ENCODE measurements around the gene SCAPER. TPM values are rescaled to one million over a fixed set of nuclear protein-coding genes. Genes with fewer than 3 reads are reported as not detected.
A peak's percentile ranks its signal among the peaks of the same experiment; 100 is the strongest.
"Not testable (repeated sequence)": the region's sequence is repeated elsewhere in the genome, so short reads cannot be mapped to it uniquely, and the experiment has no call there.

The SCAPER gene
- total RNA-seq, 1 donor from 2014 or later = 58.0 TPM

- no peaks in the 10 kb centered on the region for H3K9me3 Mint-ChIP-seq (ENCODE audit: unreplicated experiment)
- no peak overlapping the region for H3K27ac Mint-ChIP-seq (ENCODE audit: unreplicated experiment)
- H3K27me3 Mint-ChIP-seq (ENCODE audit: unreplicated experiment) = no peaks in the 10 kb centered on the region
- no peaks in the 10 kb centered on the region for H3K36me3 Mint-ChIP-seq (ENCODE audit: unreplicated experiment)
- no peak for DNase-seq
- no peak for TF ChIP-seq CTCF (IDR thresholded peaks at IDR 0.05; ENCODE audit: partially characterized antibody, unreplicated experiment)
- no peaks in the 10 kb centered on the region for H3K4me1 Mint-ChIP-seq (ENCODE audit: low read depth, unreplicated experiment)
- H3K4me3 Mint-ChIP-seq (ENCODE audit: unreplicated experiment) = no peak overlapping the region
Measured at GRCh38 chr15:76502678-76503077, 402.5 kb downstream of the SCAPER start.

GRCh38 chr15:76502185-76502584, 403.0 kb downstream of the SCAPER start:
- not testable (repeated sequence) for H3K27ac Mint-ChIP-seq (ENCODE audit: unreplicated experiment); H3K36me3 Mint-ChIP-seq (ENCODE audit: unreplicated experiment); H3K4me3 Mint-ChIP-seq (ENCODE audit: unreplicated experiment); DNase-seq; H3K4me1 Mint-ChIP-seq (ENCODE audit: low read depth, unreplicated experiment); H3K9me3 Mint-ChIP-seq (ENCODE audit: unreplicated experiment); H3K27me3 Mint-ChIP-seq (ENCODE audit: unreplicated experiment)

GRCh38 chr15:76501726-76502125, 403.4 kb downstream of the SCAPER start:
- no peak for TF ChIP-seq CTCF (IDR thresholded peaks at IDR 0.05; ENCODE audit: partially characterized antibody, unreplicated experiment)
- no peaks in the 10 kb centered on the region for H3K36me3 Mint-ChIP-seq (ENCODE audit: unreplicated experiment)
- no peak overlapping the region for H3K4me3 Mint-ChIP-seq (ENCODE audit: unreplicated experiment)
- H3K4me1 Mint-ChIP-seq (ENCODE audit: low read depth, unreplicated experiment) = no peaks in the 10 kb centered on the region
- H3K9me3 Mint-ChIP-seq (ENCODE audit: unreplicated experiment) = no peaks in the 10 kb centered on the region
- H3K27ac Mint-ChIP-seq (ENCODE audit: unreplicated experiment) = no peak overlapping the region
- DNase-seq = no peak
- peaks cover 2% of the 10 kb centered on the region for H3K27me3 Mint-ChIP-seq (ENCODE audit: unreplicated experiment)

GRCh38 chr15:76501011-76501410, 404.1 kb downstream of the SCAPER start:
- Mint-ChIP-seq H3K27me3 (ENCODE audit: unreplicated experiment) (peaks cover 2% of the 10 kb centered on the region), H3K27ac (ENCODE audit: unreplicated experiment) (no peak overlapping the region), H3K36me3 (ENCODE audit: unreplicated experiment) (no peaks in the 10 kb centered on the region), H3K4me3 (ENCODE audit: unreplicated experiment) (no peak overlapping the region), H3K4me1 (ENCODE audit: low read depth, unreplicated experiment) (no peaks in the 10 kb centered on the region), H3K9me3 (ENCODE audit: unreplicated experiment) (no peaks in the 10 kb centered on the region)
- TF ChIP-seq CTCF (IDR thresholded peaks at IDR 0.05; ENCODE audit: partially characterized antibody, unreplicated experiment) = no peak
- DNase-seq = no peak

- DNase-seq = no peak
- Mint-ChIP-seq H3K9me3 (ENCODE audit: unreplicated experiment) (peaks cover 1% of the 10 kb centered on the region), H3K4me1 (ENCODE audit: low read depth, unreplicated experiment) (peaks cover 9% of the 10 kb centered on the region), H3K27ac (ENCODE audit: unreplicated experiment) (peak overlapping the region; percentile 39), H3K4me3 (ENCODE audit: unreplicated experiment) (no peak overlapping the region), H3K36me3 (ENCODE audit: unreplicated experiment) (no peaks in the 10 kb centered on the region), H3K27me3 (ENCODE audit: unreplicated experiment) (peaks cover 4% of the 10 kb centered on the region)
- no peak for TF ChIP-seq CTCF (IDR thresholded peaks at IDR 0.05; ENCODE audit: partially characterized antibody, unreplicated experiment)
Measured at GRCh38 chr15:76495487-76495886, 409.7 kb downstream of the SCAPER start.

GRCh38 chr15:76492538-76492937, 412.6 kb downstream of the SCAPER start:
- no peak overlapping the region for H3K4me3 Mint-ChIP-seq (ENCODE audit: unreplicated experiment)
- H3K36me3 Mint-ChIP-seq (ENCODE audit: unreplicated experiment) = no peaks in the 10 kb centered on the region
- peaks cover 9% of the 10 kb centered on the region for H3K4me1 Mint-ChIP-seq (ENCODE audit: low read depth, unreplicated experiment)
- no peak for DNase-seq
- peaks cover 3% of the 10 kb centered on the region for H3K27me3 Mint-ChIP-seq (ENCODE audit: unreplicated experiment)
- peak overlapping the region; percentile 44 for H3K27ac Mint-ChIP-seq (ENCODE audit: unreplicated experiment)
- TF ChIP-seq CTCF (IDR thresholded peaks at IDR 0.05; ENCODE audit: partially characterized antibody, unreplicated experiment) = no peak
- peaks cover 1% of the 10 kb centered on the region for H3K9me3 Mint-ChIP-seq (ENCODE audit: unreplicated experiment)
